K562 (cell line): ENCODE data around the gene BIRC3. TPM values are rescaled to one million over a fixed set of nuclear protein-coding genes. Genes with fewer than 3 reads are reported as not detected.

Source experiments
- ARID1B ChIP-seq: fragments of 450-650 bp; IDR thresholded peaks from 2 replicates; pipeline ENCODE4 v1.6.1; 2016; ENCODE audit warnings: antibody characterized with exemption, mild to moderate bottlenecking, inconsistent platforms
- ARID4B ChIP-seq: sonication (generic); formaldehyde crosslinking; IDR thresholded peaks from 2 replicates; pipeline ENCODE4 v1.8.0; 2022; ENCODE audit warnings: mild to moderate bottlenecking, missing genetic modification reagents
- ATF7 ChIP-seq: fragments of 450-650 bp; IDR thresholded peaks from 2 replicates; pipeline ENCODE4 v1.7.1; 2014; ENCODE audit warnings: mild to moderate bottlenecking, moderate library complexity
- BCL6 ChIP-seq: fragments of 250-450 bp; sonication (Bioruptor Pico); IDR thresholded peaks from 2 replicates; pipeline ENCODE4 v1.4.0; 2020
- E2F3 ChIP-seq: fragments of 250-450 bp; sonication (Bioruptor Pico); IDR thresholded peaks from 2 replicates; pipeline ENCODE4 v1.4.0; 2020; ENCODE audit warnings: mild to moderate bottlenecking
- ETV1 ChIP-seq: fragments of 450-650 bp; conservative IDR thresholded peaks from 2 replicates; pipeline ENCODE4 v1.6.1; 2016; ENCODE audit warnings: missing genetic modification characterization, control low read depth, low read depth, missing compliant biosample characterization
- GATAD2B ChIP-seq: fragments of 450-650 bp; IDR thresholded peaks from 2 replicates; pipeline ENCODE4 v1.6.1; 2017; ENCODE audit warnings: mild to moderate bottlenecking, borderline replicate concordance
- GTF2F1 ChIP-seq: IDR thresholded peaks from 2 replicates; pipeline ENCODE4 v1.6.1; 2011; ENCODE audit warnings: low read depth, low read length, improper control_type of control experiment
- RCOR1 ChIP-seq, 2 experiments: IDR thresholded peaks; 2 replicates each; pipeline ENCODE4 v1.6.1; 2012; ENCODE audit warnings: low read depth in 2 of 2, low read length in 2 of 2, borderline replicate concordance in 1 of 2, improper control_type of control experiment in 1 of 2
- SRSF9 ChIP-seq: fragments of 200-400 bp; formaldehyde crosslinking; IDR thresholded peaks from 2 replicates; pipeline ENCODE4 v1.6.1; 2017; ENCODE audit warnings: low read depth, low read length, borderline replicate concordance
- TAF7 ChIP-seq: fragments of 450-650 bp; IDR thresholded peaks from 2 replicates; pipeline ENCODE4 v1.6.1; 2016; ENCODE audit warnings: missing genetic modification characterization, missing compliant biosample characterization
- TEAD1 ChIP-seq, 2 experiments: fragments of 450-650 bp in 1 of 2; sonication (generic) in 1 of 2; formaldehyde crosslinking; IDR thresholded peaks; 2 replicates each; pipeline versions ENCODE4 v1.4.0 to v1.8.0; 2020 to 2022; ENCODE audit warnings: mild to moderate bottlenecking in 2 of 2, missing genetic modification reagents in 1 of 2
- USF1 ChIP-seq: sonication (generic); formaldehyde crosslinking; IDR thresholded peaks from 2 replicates; pipeline ENCODE4 v1.9.0; 2022; ENCODE audit warnings: mild to moderate bottlenecking, missing genetic modification reagents
- ZNF347 ChIP-seq: fragments of 450-650 bp; formaldehyde crosslinking; IDR thresholded peaks from 2 replicates; pipeline ENCODE4 v1.4.0; 2020; ENCODE audit warnings: low read depth, mild to moderate bottlenecking, moderate library complexity
- ZNF584 ChIP-seq: fragments of 200-800 bp; sonication (Bioruptor generic); IDR thresholded peaks from 2 replicates; pipeline ENCODE4 v1.6.1; 2016; ENCODE audit warnings: low read depth, mild to moderate bottlenecking, missing genetic modification characterization, missing compliant biosample characterization
- ZNF696 ChIP-seq: fragments of 250-450 bp; sonication (Bioruptor Pico); conservative IDR thresholded peaks from 2 replicates; pipeline ENCODE4 v1.4.0; 2020; ENCODE audit warnings: mild to moderate bottlenecking, moderate library complexity
- polyA plus RNA-seq, 8 experiments: library from polyadenylated mRNA; depleted of rRNA in 4 of 8; stranded (reverse) in 5 of 8; unstranded in 3 of 8; fragments of >200 nt; fragmentation: Nextera tagmentation in 2 of 8; fragmentation: Illumina TruSeq in 1 of 8; extraction: Ambion mirVana in 2 of 8; extraction: Trizol in 1 of 8; gene quantifications; 2 replicates each; pipeline versions ENCODE4 v1.2.1 to v1.2.3, GENCODE V29; 2011 to 2014; ENCODE audit warnings: inconsistent platforms in 1 of 8, missing spikeins in 1 of 8
- total RNA-seq, 7 experiments: library from RNA; depleted of rRNA in 6 of 7; stranded (reverse); fragments of >200 nt in 6 of 7; fragmentation: Illumina TruSeq in 2 of 7; extraction: Trizol in 2 of 7; gene quantifications; 2 replicates each; pipeline versions ENCODE4 v1.2.1 to v1.2.3, GENCODE V29; 2011 to 2021; ENCODE audit warnings: low replicate concordance in 1 of 7
- TF ChIP-seq, protein P1 (sequence below), 2 experiments: fragments of 450-650 bp; IDR thresholded peaks; 2 replicates each; pipeline ENCODE4 v1.6.1; 2018; ENCODE audit warnings: mild to moderate bottlenecking in 2 of 2, low read depth in 1 of 2; ENCODE audit not compliant: partially characterized antibody in 2 of 2
- TF ChIP-seq, protein P2 (sequence below): sonication (generic); formaldehyde crosslinking; IDR thresholded peaks from 2 replicates; pipeline ENCODE4 v1.8.0; 2023; ENCODE audit warnings: mild to moderate bottlenecking, missing genetic modification reagents

BIRC3 gene
- total and polyA plus RNA-seq, 9 of the 15 experiments (the other 6 are each of a cell fraction or from before 2014, with no cell fraction given) = 0.08 to 0.42 (median 0.18) TPM

DNA sequence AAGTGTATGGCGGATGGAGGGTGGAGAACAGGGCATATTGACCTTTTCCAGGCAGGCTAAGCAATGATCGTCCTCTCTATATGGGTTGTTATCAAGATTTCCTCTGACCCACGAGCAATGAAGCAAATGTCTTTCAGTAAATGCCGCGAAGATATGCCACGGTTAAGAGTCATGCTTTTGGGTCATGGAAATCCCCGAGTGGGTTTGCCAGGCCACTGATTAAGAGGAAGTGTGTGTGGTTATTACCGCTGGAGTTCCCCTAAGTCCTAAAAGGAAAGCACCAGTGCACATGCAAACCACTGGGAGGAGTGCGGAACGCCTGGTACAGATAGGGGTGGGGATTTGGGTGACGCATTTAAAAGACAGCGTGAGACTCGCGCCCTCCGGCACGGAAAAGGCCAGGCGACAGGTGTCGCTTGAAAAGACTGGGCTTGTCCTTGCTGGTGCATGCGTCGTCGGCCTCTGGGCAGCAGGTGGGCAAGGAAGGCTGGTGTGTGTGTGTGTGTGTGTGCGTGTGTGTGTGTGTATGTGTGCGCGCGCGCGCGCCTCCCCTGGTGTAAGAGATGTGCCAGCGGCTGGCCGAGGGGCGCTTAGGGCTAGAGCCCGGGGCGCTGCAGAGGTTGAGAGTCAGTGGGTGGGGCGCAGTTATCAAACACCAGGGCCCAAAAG lies at the start of gene BIRC3 (continued):
- TF ChIP-seq, protein P1, sequence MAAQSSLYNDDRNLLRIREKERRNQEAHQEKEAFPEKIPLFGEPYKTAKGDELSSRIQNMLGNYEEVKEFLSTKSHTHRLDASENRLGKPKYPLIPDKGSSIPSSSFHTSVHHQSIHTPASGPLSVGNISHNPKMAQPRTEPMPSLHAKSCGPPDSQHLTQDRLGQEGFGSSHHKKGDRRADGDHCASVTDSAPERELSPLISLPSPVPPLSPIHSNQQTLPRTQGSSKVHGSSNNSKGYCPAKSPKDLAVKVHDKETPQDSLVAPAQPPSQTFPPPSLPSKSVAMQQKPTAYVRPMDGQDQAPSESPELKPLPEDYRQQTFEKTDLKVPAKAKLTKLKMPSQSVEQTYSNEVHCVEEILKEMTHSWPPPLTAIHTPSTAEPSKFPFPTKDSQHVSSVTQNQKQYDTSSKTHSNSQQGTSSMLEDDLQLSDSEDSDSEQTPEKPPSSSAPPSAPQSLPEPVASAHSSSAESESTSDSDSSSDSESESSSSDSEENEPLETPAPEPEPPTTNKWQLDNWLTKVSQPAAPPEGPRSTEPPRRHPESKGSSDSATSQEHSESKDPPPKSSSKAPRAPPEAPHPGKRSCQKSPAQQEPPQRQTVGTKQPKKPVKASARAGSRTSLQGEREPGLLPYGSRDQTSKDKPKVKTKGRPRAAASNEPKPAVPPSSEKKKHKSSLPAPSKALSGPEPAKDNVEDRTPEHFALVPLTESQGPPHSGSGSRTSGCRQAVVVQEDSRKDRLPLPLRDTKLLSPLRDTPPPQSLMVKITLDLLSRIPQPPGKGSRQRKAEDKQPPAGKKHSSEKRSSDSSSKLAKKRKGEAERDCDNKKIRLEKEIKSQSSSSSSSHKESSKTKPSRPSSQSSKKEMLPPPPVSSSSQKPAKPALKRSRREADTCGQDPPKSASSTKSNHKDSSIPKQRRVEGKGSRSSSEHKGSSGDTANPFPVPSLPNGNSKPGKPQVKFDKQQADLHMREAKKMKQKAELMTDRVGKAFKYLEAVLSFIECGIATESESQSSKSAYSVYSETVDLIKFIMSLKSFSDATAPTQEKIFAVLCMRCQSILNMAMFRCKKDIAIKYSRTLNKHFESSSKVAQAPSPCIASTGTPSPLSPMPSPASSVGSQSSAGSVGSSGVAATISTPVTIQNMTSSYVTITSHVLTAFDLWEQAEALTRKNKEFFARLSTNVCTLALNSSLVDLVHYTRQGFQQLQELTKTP (IDR thresholded peaks at IDR 0.05; ENCODE audit: low read depth in 1 of 2, partially characterized antibody in 2 of 2) = no peak
- TF ChIP-seq RCOR1 (IDR thresholded peaks at IDR 0.05; ENCODE audit: borderline replicate concordance in 1 of 2, low read depth in 2 of 2, low read length in 2 of 2) (peak in 1 of 2 experiments; percentile 36; a peak in 1 of 4 replicates), TEAD1 (CRISPR knock-in tag; IDR thresholded peaks at IDR 0.05) (no peak), ETV1 (tag) (no peak), ZNF584 (CRISPR knock-in tag) (no peak), GATAD2B (no peak), USF1 (CRISPR knock-in tag) (no peak), ARID1B (peak; percentile 61), ZNF696 (CRISPR knock-in tag) (no peak), ZNF347 (CRISPR knock-in tag) (no peak), SRSF9 (no peak), GTF2F1 (no peak), E2F3 (CRISPR knock-in tag) (no peak), TAF7 (tag) (no peak), BCL6 (CRISPR knock-in tag) (no peak), ATF7 (peak; percentile 74), ARID4B (CRISPR knock-in tag) (peak; percentile 38; the same call in 1 of the 2 replicates)
- TF ChIP-seq, protein P2, sequence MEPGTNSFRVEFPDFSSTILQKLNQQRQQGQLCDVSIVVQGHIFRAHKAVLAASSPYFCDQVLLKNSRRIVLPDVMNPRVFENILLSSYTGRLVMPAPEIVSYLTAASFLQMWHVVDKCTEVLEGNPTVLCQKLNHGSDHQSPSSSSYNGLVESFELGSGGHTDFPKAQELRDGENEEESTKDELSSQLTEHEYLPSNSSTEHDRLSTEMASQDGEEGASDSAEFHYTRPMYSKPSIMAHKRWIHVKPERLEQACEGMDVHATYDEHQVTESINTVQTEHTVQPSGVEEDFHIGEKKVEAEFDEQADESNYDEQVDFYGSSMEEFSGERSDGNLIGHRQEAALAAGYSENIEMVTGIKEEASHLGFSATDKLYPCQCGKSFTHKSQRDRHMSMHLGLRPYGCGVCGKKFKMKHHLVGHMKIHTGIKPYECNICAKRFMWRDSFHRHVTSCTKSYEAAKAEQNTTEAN = no peak
